Transverse colon (tissue), 4 donors: ENCODE measurements around the gene SYNJ2. TPM values are rescaled to one million over a fixed set of nuclear protein-coding genes. Genes with fewer than 3 reads are reported as not detected.

Experiments used
- DNase-seq: peaks from one replicate; pipeline ENCODE4 v3.0.0-alpha.2; 2019
- H3K27ac ChIP-seq, 4 donors: fragments of 200-600 bp; sonication (generic); 2 replicates each; pipeline ENCODE4 v1.5.1; 2016 to 2018; ENCODE audit warnings: inconsistent platforms in 4 of 4
- H3K27me3 ChIP-seq: fragments of 200-600 bp; sonication (generic); 2 replicates; pipeline ENCODE4 v1.5.1; 2017; ENCODE audit warnings: inconsistent platforms
- H3K36me3 ChIP-seq, 4 donors: fragments of 200-600 bp; sonication (generic); 2 replicates each; pipeline ENCODE4 v1.5.1; 2017 to 2019; ENCODE audit warnings: inconsistent platforms in 4 of 4
- H3K4me1 ChIP-seq, 4 donors: fragments of 200-600 bp; sonication (generic); 2 replicates each; pipeline ENCODE4 v1.5.1; 2017 to 2020; ENCODE audit warnings: inconsistent platforms in 4 of 4
- H3K4me3 ChIP-seq, 4 donors: fragments of 200-600 bp; sonication (generic); 1 replicate in 1 of 4; 2 replicates in 3 of 4; pipeline versions ENCODE4 v1.5.1 to v1.6.1; 2017 to 2019; ENCODE audit warnings: inconsistent platforms in 4 of 4
- H3K9me3 ChIP-seq, 2 donors: fragments of 200-600 bp; sonication (generic); 2 replicates each; pipeline ENCODE4 v1.5.1; 2017 to 2019; ENCODE audit warnings: inconsistent platforms in 2 of 2
- EP300 ChIP-seq: sonication (generic); formaldehyde crosslinking; IDR thresholded peaks from one replicate; pipeline ENCODE4 v1.6.1; 2017; ENCODE audit warnings: antibody characterized with exemption, low read depth
- POLR2A ChIP-seq: fragments of 450-650 bp; IDR thresholded peaks from one replicate; pipeline ENCODE4 v1.6.1; 2016; ENCODE audit warnings: antibody characterized with exemption, mild to moderate bottlenecking, moderate library complexity
- POLR2AphosphoS5 ChIP-seq, 3 donors: sonication (generic); formaldehyde crosslinking; IDR thresholded peaks; one replicate each; pipeline ENCODE4 v1.6.1; 2016; ENCODE audit warnings: antibody characterized with exemption in 3 of 3
- WGBS, 2 donors: methylation state at CpG; one replicate each; pipeline ENCODE4 v1.1.5; 2018; ENCODE audit warnings: low coverage in 1 of 2; 5-methylcytosine and 5-hydroxymethylcytosine counted together
- in situ Hi-C, 4 donors: fragments of 200-750 bp; cut with MboI; loops; one replicate each; pipeline versions ENCODE4 v1.15.0 to v1.15.1; 2017; ENCODE audit warnings: low sequenced_read_pairs in 3 of 4, low pct_ligation_motif_present in 1 of 4, low pct_unique_long_range_greater_than_20kb in 1 of 4
- intact Hi-C: fragments of 100-400 bp; cut with DNase I; formaldehyde crosslinking; loops from one replicate; pipeline ENCODE4 v1.15.1; 2023; ENCODE audit warnings: low total_unique reads
- total RNA-seq, 4 donors: library from RNA; depleted of rRNA; stranded (reverse); fragments of >200 nt; gene quantifications; one replicate each; pipeline ENCODE4 v1.1.0, GENCODE V29; 2016
- TF ChIP-seq, protein P1 (sequence below), 5 experiments: fragments of 200-600 bp in 3 of 5; fragments of 450-650 bp in 2 of 5; sonication (generic) in 3 of 5; IDR thresholded peaks; 1 replicate in 2 of 5; 2 replicates in 3 of 5; pipeline ENCODE4 v1.5.1; 2016 to 2017; ENCODE audit warnings: antibody characterized with exemption in 5 of 5, inconsistent platforms in 3 of 5, mild to moderate bottlenecking in 2 of 5, moderate library complexity in 1 of 5

The SYNJ2 gene, protein sequence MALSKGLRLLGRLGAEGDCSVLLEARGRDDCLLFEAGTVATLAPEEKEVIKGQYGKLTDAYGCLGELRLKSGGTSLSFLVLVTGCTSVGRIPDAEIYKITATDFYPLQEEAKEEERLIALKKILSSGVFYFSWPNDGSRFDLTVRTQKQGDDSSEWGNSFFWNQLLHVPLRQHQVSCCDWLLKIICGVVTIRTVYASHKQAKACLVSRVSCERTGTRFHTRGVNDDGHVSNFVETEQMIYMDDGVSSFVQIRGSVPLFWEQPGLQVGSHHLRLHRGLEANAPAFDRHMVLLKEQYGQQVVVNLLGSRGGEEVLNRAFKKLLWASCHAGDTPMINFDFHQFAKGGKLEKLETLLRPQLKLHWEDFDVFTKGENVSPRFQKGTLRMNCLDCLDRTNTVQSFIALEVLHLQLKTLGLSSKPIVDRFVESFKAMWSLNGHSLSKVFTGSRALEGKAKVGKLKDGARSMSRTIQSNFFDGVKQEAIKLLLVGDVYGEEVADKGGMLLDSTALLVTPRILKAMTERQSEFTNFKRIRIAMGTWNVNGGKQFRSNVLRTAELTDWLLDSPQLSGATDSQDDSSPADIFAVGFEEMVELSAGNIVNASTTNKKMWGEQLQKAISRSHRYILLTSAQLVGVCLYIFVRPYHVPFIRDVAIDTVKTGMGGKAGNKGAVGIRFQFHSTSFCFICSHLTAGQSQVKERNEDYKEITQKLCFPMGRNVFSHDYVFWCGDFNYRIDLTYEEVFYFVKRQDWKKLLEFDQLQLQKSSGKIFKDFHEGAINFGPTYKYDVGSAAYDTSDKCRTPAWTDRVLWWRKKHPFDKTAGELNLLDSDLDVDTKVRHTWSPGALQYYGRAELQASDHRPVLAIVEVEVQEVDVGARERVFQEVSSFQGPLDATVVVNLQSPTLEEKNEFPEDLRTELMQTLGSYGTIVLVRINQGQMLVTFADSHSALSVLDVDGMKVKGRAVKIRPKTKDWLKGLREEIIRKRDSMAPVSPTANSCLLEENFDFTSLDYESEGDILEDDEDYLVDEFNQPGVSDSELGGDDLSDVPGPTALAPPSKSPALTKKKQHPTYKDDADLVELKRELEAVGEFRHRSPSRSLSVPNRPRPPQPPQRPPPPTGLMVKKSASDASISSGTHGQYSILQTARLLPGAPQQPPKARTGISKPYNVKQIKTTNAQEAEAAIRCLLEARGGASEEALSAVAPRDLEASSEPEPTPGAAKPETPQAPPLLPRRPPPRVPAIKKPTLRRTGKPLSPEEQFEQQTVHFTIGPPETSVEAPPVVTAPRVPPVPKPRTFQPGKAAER (N-terminal part only)
- total RNA-seq = 10 to 100 TPM; 27.8 to 42.6 (median 31.8) TPM

DNA sequence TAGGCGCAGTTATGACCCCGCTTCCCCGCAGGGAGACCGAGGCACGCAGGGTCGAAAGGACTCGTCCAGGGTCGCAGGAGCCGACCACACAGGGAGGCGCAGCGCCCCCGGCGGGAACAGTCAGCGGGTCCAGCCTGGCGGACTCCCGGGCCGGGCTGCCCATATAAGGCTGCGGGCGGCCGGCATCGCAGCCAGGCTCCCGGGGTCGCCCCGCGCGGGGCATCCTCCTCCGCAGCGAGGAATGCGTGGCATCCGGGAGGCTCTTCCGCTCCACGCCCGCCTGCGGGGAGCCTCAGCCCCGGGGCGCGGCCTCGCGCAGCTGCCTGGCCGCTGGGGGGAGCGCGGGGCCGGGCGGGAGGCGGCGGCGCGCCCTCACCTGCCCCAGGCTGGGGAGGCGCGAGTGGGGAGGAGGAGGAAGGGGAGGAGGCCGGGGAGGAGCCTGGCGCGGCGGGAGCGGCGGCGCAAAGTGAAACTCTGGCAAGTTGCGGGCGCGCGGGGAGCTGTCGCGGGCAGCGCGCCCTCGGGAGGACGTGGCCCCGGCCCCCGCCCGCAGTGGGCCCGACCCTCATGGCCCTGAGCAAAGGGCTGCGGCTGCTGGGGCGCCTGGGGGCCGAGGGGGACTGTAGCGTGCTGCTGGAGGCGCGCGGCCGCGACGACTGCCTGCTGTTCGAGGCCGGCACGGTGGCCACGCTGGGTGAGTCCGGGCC, at the start of gene SYNJ2:
SYNJ2 (plus strand) TSS at position 469 of the 707 bp plus-strand sequence; CDS start at position 568, 99 bp downstream.
- DNase-seq = peak; percentile 90
- intact Hi-C loops = loop anchor here (10.0 kb wide), 1 partner anchor 93 kb away; no protein-coding TSS in a partner anchor
- Histone ChIP-seq H3K27ac (peak within 1 kb of the TSS; percentile 85 to 94 (median 90)), H3K36me3 (no peaks in the 10 kb centered on the region), H3K4me1 (peaks cover 10 to 53% (median 35%) of the 10 kb centered on the region in 4 donors), H3K27me3 (no peaks in the 10 kb centered on the region), H3K4me3 (peak within 1 kb of the TSS; percentile 64 to 94 (median 82)), H3K9me3 (no peaks in the 10 kb centered on the region)
- TF ChIP-seq, protein P1, sequence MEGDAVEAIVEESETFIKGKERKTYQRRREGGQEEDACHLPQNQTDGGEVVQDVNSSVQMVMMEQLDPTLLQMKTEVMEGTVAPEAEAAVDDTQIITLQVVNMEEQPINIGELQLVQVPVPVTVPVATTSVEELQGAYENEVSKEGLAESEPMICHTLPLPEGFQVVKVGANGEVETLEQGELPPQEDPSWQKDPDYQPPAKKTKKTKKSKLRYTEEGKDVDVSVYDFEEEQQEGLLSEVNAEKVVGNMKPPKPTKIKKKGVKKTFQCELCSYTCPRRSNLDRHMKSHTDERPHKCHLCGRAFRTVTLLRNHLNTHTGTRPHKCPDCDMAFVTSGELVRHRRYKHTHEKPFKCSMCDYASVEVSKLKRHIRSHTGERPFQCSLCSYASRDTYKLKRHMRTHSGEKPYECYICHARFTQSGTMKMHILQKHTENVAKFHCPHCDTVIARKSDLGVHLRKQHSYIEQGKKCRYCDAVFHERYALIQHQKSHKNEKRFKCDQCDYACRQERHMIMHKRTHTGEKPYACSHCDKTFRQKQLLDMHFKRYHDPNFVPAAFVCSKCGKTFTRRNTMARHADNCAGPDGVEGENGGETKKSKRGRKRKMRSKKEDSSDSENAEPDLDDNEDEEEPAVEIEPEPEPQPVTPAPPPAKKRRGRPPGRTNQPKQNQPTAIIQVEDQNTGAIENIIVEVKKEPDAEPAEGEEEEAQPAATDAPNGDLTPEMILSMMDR (IDR thresholded peaks at IDR 0.05) = peak; percentile 49 to 78 (median 66)
- peak; percentile 60 for TF ChIP-seq POLR2A
- TF ChIP-seq POLR2AphosphoS5 (IDR thresholded peaks at IDR 0.05) = peak; percentile 50 to 77 (median 76)
- TF ChIP-seq EP300 = no peak
- WGBS, 2 donors = 0% methylated on average over 25 of the region's 86 CpGs; no CpG with 5 or more reads in 1 of the 2 donors
- in situ Hi-C loops = no loop called here

DNA sequence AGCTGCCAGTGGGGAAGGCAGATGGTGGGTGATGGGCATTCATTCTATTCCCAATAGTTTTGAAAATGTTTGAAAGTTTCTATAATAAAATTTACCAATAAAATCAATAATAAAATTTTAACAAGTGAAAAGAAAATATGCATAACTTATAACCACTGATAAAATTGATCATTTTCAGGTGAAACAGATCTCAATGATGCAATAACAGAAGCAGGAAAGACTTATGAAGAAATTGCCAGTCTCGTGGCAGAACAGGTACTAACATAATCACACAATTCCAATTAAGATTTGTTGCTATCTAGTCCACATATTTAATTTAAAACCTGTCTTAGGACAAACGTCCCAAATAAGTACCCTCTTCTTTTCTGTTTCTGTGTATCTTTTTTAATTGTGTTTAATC, 45.9 kb upstream of the SYNJ2 start:
- DNase-seq = no peak
- in situ Hi-C loops = no loop called here

DNA sequence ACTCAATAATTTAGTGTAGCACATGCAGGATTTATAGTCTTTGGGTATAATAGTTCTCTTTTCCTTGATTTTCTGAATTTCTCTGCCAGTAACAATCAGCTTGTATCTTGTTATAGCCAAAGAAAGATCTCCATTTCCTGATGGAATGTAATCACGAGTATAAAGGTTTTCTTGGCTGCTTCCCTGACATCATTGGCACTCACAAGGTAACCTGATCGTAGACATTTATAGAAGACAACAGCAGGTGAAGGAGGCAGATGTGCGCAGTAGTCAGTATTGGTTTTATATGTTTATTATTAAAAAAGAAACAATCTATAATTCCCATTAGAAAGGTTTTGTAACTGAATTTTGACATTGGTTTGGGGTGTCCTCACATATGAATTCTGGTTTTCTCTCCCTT, 44.3 kb upstream of the SYNJ2 start:
- H3K36me3 ChIP-seq = peaks cover 0 to 71% (median 24%) of the 10 kb centered on the region in 4 donors
- TF ChIP-seq POLR2A (no peak), POLR2AphosphoS5 (IDR thresholded peaks at IDR 0.05) (no peak), EP300 (no peak)
- TF ChIP-seq, protein P1 (IDR thresholded peaks at IDR 0.05) = no peak
- H3K27ac ChIP-seq = no peak overlapping the region

More for the DNA sequence above, 45.9 kb upstream of the SYNJ2 start:
- Histone ChIP-seq H3K36me3 (peaks cover 0 to 82% (median 26%) of the 10 kb centered on the region in 4 donors), H3K27me3 (no peaks in the 10 kb centered on the region), H3K4me3 (no peak overlapping the region), H3K4me1 (no peaks in the 10 kb centered on the region), H3K27ac (no peak overlapping the region), H3K9me3 (no peaks in the 10 kb centered on the region)
- no peak for TF ChIP-seq POLR2A
- no peak for TF ChIP-seq POLR2AphosphoS5 (IDR thresholded peaks at IDR 0.05)
- TF ChIP-seq EP300 = no peak
- TF ChIP-seq, protein P1 (IDR thresholded peaks at IDR 0.05) = no peak
- intact Hi-C loops = no loop called here
- 60 to 65% methylated on average over 2 of the region's 2 CpGs for WGBS, 2 donors

More for the DNA sequence above, 44.3 kb upstream of the SYNJ2 start:
- intact Hi-C loops (no loop called here), in situ Hi-C loops (no loop called here)
- Histone ChIP-seq H3K9me3 (no peaks in the 10 kb centered on the region), H3K4me1 (no peaks in the 10 kb centered on the region), H3K27me3 (no peaks in the 10 kb centered on the region), H3K4me3 (no peak overlapping the region)
- no peak for DNase-seq
- 84 to 95% methylated on average over 3 of the region's 3 CpGs for WGBS, 2 donors
